Measurements from ENCODE around the gene EVA1A. TPM values are rescaled to one million over a fixed set of nuclear protein-coding genes. Genes with fewer than 3 reads are reported as not detected.

EVA1A gene
- total and polyA plus RNA-seq, 2 of the 8 experiments (the other 6 are each of a cell fraction or from before 2014, with no cell fraction given), result 2.4 to 4.3 TPM

DNA sequence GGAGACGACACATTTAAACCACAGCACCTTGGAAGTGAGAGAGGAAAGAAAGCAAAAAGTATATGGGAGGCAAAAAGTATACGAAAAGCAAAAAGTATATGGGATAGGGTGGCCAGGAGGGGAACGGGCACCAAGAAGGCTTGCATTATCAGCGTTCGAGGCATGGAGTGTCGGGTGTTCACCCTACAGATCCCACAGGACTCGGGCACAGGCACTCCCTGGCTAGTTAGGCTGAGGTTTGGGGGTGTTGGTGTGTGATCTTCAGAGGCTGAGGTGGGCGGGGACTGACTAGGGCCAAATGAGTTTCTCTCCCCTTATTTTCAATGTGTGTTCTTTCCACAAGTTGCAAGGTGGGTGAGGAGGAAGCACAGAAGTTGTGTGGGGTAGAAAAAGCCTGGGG is 86.6 kb downstream of the EVA1A start:
- Histone ChIP-seq H3K27me3 (replicated peaks in 1 of 4; ENCODE audit: control insufficient read depth in 3 of 4, extremely low read depth in 1 of 4, insufficient read depth in 3 of 4, low read length in 3 of 4) (no peaks in the 10 kb centered on the region), H3K14ac (ENCODE audit: insufficient read length) (no peak overlapping the region), H4K8ac (ENCODE audit: extremely low read depth, insufficient read depth, low read length) (no peak overlapping the region), H3K18ac (ENCODE audit: extremely low read depth, low read length) (no peak overlapping the region), H3K27ac (ENCODE audit: low read depth, low read length) (no peak overlapping the region), H4K5ac (ENCODE audit: insufficient read length, low read depth, low read length) (no peak overlapping the region), H2AK5ac (ENCODE audit: low read depth, low read length) (no peak overlapping the region), H2BK12ac (ENCODE audit: low read depth, low read length) (no peak overlapping the region), H3K23ac (ENCODE audit: insufficient read length) (no peak overlapping the region), H4K91ac (replicated peaks; ENCODE audit: insufficient read length, low read length) (no peak overlapping the region), H3K4me2 (ENCODE audit: insufficient read depth in 1 of 2, low read depth in 2 of 2, low read length in 2 of 2) (no peak overlapping the region), H3K56ac (replicated peaks; ENCODE audit: insufficient read length, low read depth, low read length) (no peak overlapping the region), H3K36me3 (ENCODE audit: control insufficient read depth in 2 of 4, insufficient read depth in 4 of 4, low read length in 3 of 4) (no peaks in the 10 kb centered on the region), H3K4ac (replicated peaks; ENCODE audit: insufficient read length, low read depth, low read length) (no peak overlapping the region), H3K4me1 (replicated peaks in 1 of 4; ENCODE audit: control insufficient read depth in 3 of 4, insufficient read depth in 4 of 4, low read length in 3 of 4) (peaks cover 0 to 11% (median under 1%) of the 10 kb centered on the region in 4 experiments; a peak in 3 of 7 replicates), H4K20me1 (replicated peaks in 1 of 2; ENCODE audit: control insufficient read depth in 1 of 2, insufficient read depth in 2 of 2, low read length in 2 of 2) (no peaks in the 10 kb centered on the region), H3K4me3 (ENCODE audit: extremely low read depth in 1 of 4, insufficient read depth in 2 of 4, low read depth in 3 of 4, low read length in 4 of 4) (no peak overlapping the region), H3K23me2 (ENCODE audit: low read depth, low read length) (no peaks in the 10 kb centered on the region), H2BK5ac (ENCODE audit: low read depth, low read length) (no peak overlapping the region), H3K9me3 (ENCODE audit: insufficient read depth in 2 of 2, low read depth in 1 of 2, low read length in 1 of 2) (no peaks in the 10 kb centered on the region), H3K9ac (replicated peaks in 1 of 4; ENCODE audit: extremely low read depth in 1 of 4, low read depth in 3 of 4, low read length in 3 of 4) (no peak overlapping the region), H3K79me1 (ENCODE audit: low read depth, low read length) (no peaks in the 10 kb centered on the region), H2BK15ac (ENCODE audit: low read length) (no peak overlapping the region), H2AFZ (ENCODE audit: low read length) (0 out of 2 replicates have a peak overlapping the region, but pooled peaks have one; percentile 30), H2BK120ac (replicated peaks; ENCODE audit: low read depth, low read length) (no peak overlapping the region), H2BK20ac (ENCODE audit: low read length) (no peak overlapping the region), H3K79me2 (ENCODE audit: control insufficient read depth in 1 of 2, insufficient read depth in 2 of 2, low read length in 2 of 2) (no peaks in the 10 kb centered on the region)
- POLR2A ChIA-PET (ENCODE audit: partially characterized antibody), result no interaction called here
- no peak for FAIRE-seq
- 91% methylated on average over 7 of the region's 8 CpGs; no CpG with 5 or more reads in 1 of the 2 experiments for WGBS, 2 experiments (ENCODE audit: extremely low coverage in 1 of 2, insufficient coverage in 1 of 2, insufficient read length in 1 of 2, insufficient replicate concordance in 2 of 2, low coverage in 1 of 2, low lambda C conversion rate in 2 of 2, missing lambda C conversion rate in 1 of 2)
- CTCF ChIA-PET (ENCODE audit: partially characterized antibody), result interaction anchor here (1.2 to 2.4 kb wide), 2 partner anchors 10 to 134 kb away, joined by 3 to 8 read pairs; no protein-coding TSS in a partner anchor
- DNase-seq (ENCODE audit: low read depth in 1 of 2, low spot score in 2 of 2), result no peak
- TF ChIP-seq ASH2L (IDR thresholded peaks at IDR 0.05; ENCODE audit: low read length) (no peak), CREB1 (IDR thresholded peaks at IDR 0.05) (no peak), CTBP2 (IDR thresholded peaks at IDR 0.05; ENCODE audit: borderline replicate concordance, insufficient read depth, insufficient read length, low read length) (no peak), HDAC6 (IDR thresholded peaks at IDR 0.05; ENCODE audit: low read depth, low read length) (no peak), SIN3A (conservative IDR thresholded peaks at IDR 0.05 in 1 of 2, IDR thresholded peaks at IDR 0.05 in 1 of 2; ENCODE audit: low read depth in 1 of 2, low read length in 2 of 2) (no peak), RFX5 (IDR thresholded peaks at IDR 0.05; ENCODE audit: borderline replicate concordance, low read depth, low read length) (no peak), TAF1 (IDR thresholded peaks at IDR 0.05; ENCODE audit: low read depth, low read length) (no peak), RAD21 (IDR thresholded peaks at IDR 0.05 in 1 of 2, conservative IDR thresholded peaks at IDR 0.05 in 1 of 2; ENCODE audit: low read depth in 2 of 2, low read length in 2 of 2) (no peak), JUND (IDR thresholded peaks at IDR 0.05; ENCODE audit: low read length) (no peak)
- TF ChIP-seq, protein P1, sequence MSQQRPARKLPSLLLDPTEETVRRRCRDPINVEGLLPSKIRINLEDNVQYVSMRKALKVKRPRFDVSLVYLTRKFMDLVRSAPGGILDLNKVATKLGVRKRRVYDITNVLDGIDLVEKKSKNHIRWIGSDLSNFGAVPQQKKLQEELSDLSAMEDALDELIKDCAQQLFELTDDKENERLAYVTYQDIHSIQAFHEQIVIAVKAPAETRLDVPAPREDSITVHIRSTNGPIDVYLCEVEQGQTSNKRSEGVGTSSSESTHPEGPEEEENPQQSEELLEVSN (IDR thresholded peaks at IDR 0.05), result no peak
- TF ChIP-seq, protein P2, sequence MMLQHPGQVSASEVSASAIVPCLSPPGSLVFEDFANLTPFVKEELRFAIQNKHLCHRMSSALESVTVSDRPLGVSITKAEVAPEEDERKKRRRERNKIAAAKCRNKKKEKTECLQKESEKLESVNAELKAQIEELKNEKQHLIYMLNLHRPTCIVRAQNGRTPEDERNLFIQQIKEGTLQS (IDR thresholded peaks at IDR 0.05; ENCODE audit: insufficient read depth, low read depth, low read length), result no peak

All from H1 (cell line).